ENCODE data around the gene PARD6A.

The PARD6A gene

GRCh38 chr16:67703626-67704025 lies 42.9 kb downstream of the PARD6A start:
- no peaks in the 10 kb centered on the region for H3K27me3 ChIP-seq
- H3K4me3 ChIP-seq (ENCODE audit: low read depth in 1 of 2, low read length in 1 of 2) = no peak overlapping the region
- no peak for TF ChIP-seq CTCF (IDR thresholded peaks at IDR 0.05)
- H3K4me1 ChIP-seq (ENCODE audit: control insufficient read depth in 1 of 2, insufficient read depth in 1 of 2, low read depth in 1 of 2, low read length in 1 of 2) = peaks cover 10 to 13% of the 10 kb centered on the region in 2 experiments
- H3K27ac ChIP-seq = peak overlapping the region; percentile 51
- H3K36me3 ChIP-seq = no peaks in the 10 kb centered on the region
- H3K9me3 ChIP-seq = no peaks in the 10 kb centered on the region

GRCh38 chr16:67704110-67704509 lies 43.4 kb downstream of the PARD6A start:
- no peak for TF ChIP-seq CTCF (IDR thresholded peaks at IDR 0.05)
- Histone ChIP-seq H3K4me3 (ENCODE audit: low read depth in 1 of 2, low read length in 1 of 2) (no peak overlapping the region), H3K36me3 (no peaks in the 10 kb centered on the region), H3K9me3 (no peaks in the 10 kb centered on the region), H3K4me1 (ENCODE audit: control insufficient read depth in 1 of 2, insufficient read depth in 1 of 2, low read depth in 1 of 2, low read length in 1 of 2) (peaks cover 5 to 8% of the 10 kb centered on the region in 2 experiments), H3K27ac (no peak overlapping the region), H3K27me3 (no peaks in the 10 kb centered on the region)

- no peak for TF ChIP-seq CTCF (IDR thresholded peaks at IDR 0.05)
- H3K4me3 ChIP-seq (ENCODE audit: low read depth in 1 of 2, low read length in 1 of 2) = no peak overlapping the region
- no peaks in the 10 kb centered on the region for H3K36me3 ChIP-seq
- H3K9me3 ChIP-seq = no peaks in the 10 kb centered on the region
- H3K27ac ChIP-seq = no peak overlapping the region
- peaks cover 10 to 25% of the 10 kb centered on the region in 2 experiments for H3K4me1 ChIP-seq (ENCODE audit: control insufficient read depth in 1 of 2, insufficient read depth in 1 of 2, low read depth in 1 of 2, low read length in 1 of 2)
- no peaks in the 10 kb centered on the region for H3K27me3 ChIP-seq
Measured at GRCh38 chr16:67707210-67707609, 46.5 kb downstream of the PARD6A start.

GRCh38 chr16:67707790-67708189 lies 47.0 kb downstream of the PARD6A start:
- Histone ChIP-seq H3K27me3 (no peaks in the 10 kb centered on the region), H3K9me3 (no peaks in the 10 kb centered on the region), H3K27ac (no peak overlapping the region), H3K4me3 (ENCODE audit: low read depth in 1 of 2, low read length in 1 of 2) (no peak overlapping the region), H3K4me1 (ENCODE audit: control insufficient read depth in 1 of 2, insufficient read depth in 1 of 2, low read depth in 1 of 2, low read length in 1 of 2) (peaks cover 10 to 26% of the 10 kb centered on the region in 2 experiments), H3K36me3 (no peaks in the 10 kb centered on the region)
- TF ChIP-seq CTCF (IDR thresholded peaks at IDR 0.05) = no peak

GRCh38 chr16:67708368-67708771 lies 47.6 kb downstream of the PARD6A start:
- H3K4me1 ChIP-seq (ENCODE audit: control insufficient read depth in 1 of 2, insufficient read depth in 1 of 2, low read depth in 1 of 2, low read length in 1 of 2) = peaks cover 16 to 31% of the 10 kb centered on the region in 2 experiments
- no peaks in the 10 kb centered on the region for H3K36me3 ChIP-seq
- no peaks in the 10 kb centered on the region for H3K27me3 ChIP-seq
- no peaks in the 10 kb centered on the region for H3K9me3 ChIP-seq
- H3K4me3 ChIP-seq (ENCODE audit: low read depth in 1 of 2, low read length in 1 of 2) = no peak overlapping the region
- no peak for TF ChIP-seq CTCF (IDR thresholded peaks at IDR 0.05)
- no peak overlapping the region for H3K27ac ChIP-seq

GRCh38 chr16:67709050-67709449 lies 48.3 kb downstream of the PARD6A start:
- H3K27ac ChIP-seq = no peak overlapping the region
- no peaks in the 10 kb centered on the region for H3K36me3 ChIP-seq
- H3K27me3 ChIP-seq = no peaks in the 10 kb centered on the region
- H3K9me3 ChIP-seq = no peaks in the 10 kb centered on the region
- peaks cover 23 to 35% of the 10 kb centered on the region in 2 experiments for H3K4me1 ChIP-seq (ENCODE audit: control insufficient read depth in 1 of 2, insufficient read depth in 1 of 2, low read depth in 1 of 2, low read length in 1 of 2)
- no peak overlapping the region for H3K4me3 ChIP-seq (ENCODE audit: low read depth in 1 of 2, low read length in 1 of 2)
- TF ChIP-seq CTCF (IDR thresholded peaks at IDR 0.05) = no peak

All from neutrophil (primary cell).